HG03159 (cell line): ENCODE data around the gene TAOK1.
A peak's percentile ranks its signal among the peaks of the same experiment; 100 is the strongest.
"Not testable (repeated sequence)": the region's sequence is repeated elsewhere in the genome, so short reads cannot be mapped to it uniquely, and the experiment has no call there.

Experiments
- ATAC-seq: cut with Tn5 transposase; IDR thresholded peaks from one replicate; pipeline ENCODE4 v1.9.1; 2021; ENCODE audit warnings: mild to moderate bottlenecking, moderate library complexity; ENCODE audit not compliant: unreplicated experiment

TAOK1 gene

GRCh38 chr17:29533976-29534375 is 143.8 kb downstream of the TAOK1 start:
- ATAC-seq, result no peak

DNA sequence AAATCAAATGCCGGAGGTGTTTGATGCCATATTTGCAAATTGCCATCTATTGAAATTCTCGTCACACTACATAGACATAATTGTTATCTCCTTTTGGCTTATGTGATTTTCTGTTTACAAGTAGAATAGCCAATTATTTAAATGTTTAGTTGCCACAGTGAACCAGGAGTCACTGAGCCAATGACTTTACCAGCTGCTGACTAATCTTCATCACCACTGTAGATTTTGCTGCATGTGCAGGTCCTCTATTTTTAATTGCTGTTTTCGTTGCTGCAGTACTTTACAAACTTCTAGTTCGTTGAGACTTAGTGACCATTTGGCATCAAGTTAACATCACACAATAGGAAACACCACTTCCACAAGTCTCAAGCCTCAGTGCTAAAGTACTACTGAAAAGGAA is 153.9 kb downstream of the TAOK1 start:
- no peak for ATAC-seq

DNA sequence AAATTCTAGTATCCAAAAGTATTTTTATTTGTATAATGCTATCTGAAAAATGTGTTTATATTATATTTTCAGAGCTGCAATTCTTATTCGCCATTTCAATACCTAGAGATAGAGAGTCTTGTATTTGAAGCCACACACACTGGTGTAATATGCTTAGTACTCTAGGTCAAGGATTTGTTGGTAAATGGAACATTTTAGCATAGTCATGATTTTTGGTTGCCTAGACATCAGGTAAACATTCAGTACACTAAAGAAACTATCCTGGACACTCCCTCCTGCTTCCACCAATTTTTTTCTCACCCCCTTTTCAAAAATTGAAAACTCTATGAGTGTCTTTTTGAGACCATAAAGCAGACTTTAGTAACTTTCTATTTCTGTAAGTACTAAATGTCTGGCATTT is 155.9 kb downstream of the TAOK1 start:
- ATAC-seq, result no peak

- ATAC-seq, result no peak
Observed at GRCh38 chr17:29546830-29547229, 156.7 kb downstream of the TAOK1 start.

DNA sequence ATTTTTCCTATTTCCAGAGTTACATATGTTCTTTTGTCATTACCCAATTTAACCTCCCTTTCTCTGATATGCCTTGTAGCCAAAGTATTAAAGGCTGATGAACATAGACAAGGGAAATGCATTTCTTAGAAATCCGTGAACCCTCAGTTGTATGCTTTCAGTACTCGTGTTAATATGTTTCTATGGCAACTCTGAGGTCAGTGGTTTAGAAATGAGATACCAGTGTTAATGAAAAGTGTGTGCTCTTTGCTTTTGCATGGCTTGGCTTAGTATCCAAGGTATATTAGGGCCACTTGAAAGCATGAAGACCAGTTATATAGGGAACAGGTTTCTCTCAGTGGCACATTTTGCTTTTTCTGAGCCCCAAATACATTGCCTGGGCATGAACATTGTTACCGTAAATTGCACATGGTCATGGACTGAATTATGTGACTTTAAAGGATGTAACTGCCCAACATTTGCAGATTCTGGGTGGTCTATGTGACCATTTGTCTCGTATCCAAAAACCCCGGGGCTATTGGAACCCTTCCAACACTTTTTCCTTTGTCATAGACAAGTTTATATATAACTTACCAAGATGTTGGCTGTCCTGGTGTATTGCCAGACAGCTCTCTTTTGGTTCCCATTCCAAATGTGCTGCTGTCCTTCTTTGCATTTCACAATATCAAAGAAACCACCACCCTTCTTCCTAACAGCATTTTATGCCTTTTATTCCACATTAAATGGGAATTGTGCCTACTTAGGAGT is 159.2 kb downstream of the TAOK1 start:
- ATAC-seq, result no peak

DNA sequence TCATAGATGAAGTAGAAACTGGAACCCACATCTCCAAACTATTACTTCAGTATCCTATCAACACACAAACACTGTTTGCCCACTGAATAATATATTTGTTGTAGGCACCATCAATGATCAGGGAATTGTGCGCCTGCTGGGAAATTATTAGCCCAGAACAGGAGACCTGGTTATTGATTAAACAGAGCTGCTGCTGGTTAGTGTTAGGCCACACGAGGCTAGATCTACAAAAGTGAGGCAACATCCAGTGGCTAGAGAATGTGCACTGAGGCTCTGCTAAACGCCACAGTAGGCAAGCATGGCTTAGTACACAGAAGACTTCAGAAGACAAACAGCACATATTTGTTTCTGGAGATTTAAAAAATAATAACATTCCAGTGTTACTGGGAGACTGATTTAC is 165.7 kb downstream of the TAOK1 start:
- no peak for ATAC-seq

- no peak for ATAC-seq
Observed at GRCh38 chr17:29557085-29557738, 167.0 kb downstream of the TAOK1 start.

- ATAC-seq, result no peak
Observed at GRCh38 chr17:29557739-29558116, 167.6 kb downstream of the TAOK1 start.

DNA sequence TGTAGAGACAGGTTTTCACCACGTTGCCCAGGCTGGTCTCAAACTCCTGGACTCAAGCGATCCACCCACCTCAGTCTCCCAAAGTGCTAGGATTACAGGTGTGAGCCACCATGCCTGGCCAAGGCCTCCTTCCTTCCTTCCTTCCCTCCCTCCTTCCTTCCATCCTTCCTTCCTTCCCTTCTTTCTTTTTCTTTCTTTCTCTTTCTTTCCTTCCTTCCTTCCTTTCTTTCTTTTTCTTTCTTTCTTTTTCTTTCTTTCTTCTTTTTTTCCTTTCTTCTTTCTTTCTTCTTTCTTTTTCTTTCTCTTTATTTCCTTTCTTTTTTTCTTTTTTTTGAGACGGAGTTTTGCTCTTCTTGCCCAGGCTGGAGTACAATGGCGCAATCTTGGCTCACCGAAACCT is 168.0 kb downstream of the TAOK1 start:
- ATAC-seq, result not testable (repeated sequence)

- no peak for ATAC-seq
Observed at GRCh38 chr17:29559640-29560039, 169.5 kb downstream of the TAOK1 start.

DNA sequence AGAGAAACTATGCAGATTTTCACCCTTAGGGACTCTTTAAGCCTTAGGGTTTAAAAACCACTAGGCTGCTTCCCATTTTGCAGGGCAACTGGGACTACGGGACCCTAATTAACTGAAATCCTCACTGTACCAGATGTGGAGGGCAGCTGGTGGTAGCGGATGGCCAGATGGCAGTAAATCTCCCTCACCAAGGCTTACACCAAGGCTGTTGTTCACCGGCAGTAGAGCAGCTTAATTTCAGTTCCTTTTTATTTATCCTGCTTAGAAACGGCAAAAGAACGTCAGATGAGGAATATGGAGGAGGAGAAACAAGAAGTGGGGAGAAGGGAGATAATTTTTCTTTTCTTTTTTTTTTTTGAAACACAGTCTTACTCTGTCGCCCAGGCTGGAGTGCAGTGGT is 170.2 kb downstream of the TAOK1 start:
- no peak for ATAC-seq

DNA sequence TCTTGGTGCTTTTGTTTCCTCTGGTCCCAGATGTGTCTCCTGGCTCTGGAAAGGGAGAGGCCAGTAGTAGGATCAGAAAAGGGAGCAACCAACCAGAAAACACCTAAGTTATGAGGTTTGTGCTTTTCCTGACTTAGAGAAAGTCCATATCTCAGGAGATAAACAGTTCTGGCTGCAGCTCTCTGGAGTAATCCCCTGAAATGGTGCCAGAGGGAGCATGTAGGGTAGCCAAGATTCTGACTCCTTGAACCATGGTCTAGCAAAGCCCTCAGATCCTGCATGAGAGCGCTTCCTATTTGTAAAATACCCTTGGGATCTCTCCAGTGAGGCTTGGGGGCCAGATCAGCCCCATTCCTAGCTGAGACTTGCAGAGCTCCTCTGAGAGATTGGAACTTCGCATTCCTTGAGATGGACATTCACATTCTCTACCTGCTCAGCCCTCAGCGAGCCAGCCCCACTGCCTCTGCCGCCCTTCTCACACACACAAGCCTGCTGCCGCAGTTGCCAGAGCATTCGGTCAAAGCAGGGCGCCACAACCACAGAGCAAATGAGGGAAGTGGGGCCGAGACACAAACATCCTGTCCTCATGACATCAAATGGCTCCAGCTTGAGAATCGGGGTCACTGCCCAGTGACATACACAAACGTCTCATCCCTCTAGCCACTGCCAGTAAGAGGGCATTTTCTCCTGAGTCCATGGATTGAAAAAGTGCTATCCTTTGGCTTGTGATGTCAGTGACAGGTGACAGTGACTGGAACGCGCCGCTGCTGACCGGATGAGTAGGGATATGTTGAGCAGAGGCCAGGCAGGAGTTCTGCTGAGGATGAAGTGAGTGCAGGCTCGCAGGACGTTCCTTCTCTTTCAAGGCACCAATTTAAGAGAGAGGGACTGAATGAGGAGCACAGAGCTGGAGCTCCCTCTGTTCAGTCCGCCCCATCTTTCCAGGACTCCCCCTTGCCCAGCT is 171.7 kb downstream of the TAOK1 start:
- ATAC-seq, result no peak

GRCh38 chr17:29562615-29563014 is 172.5 kb downstream of the TAOK1 start:
- ATAC-seq, result no peak

DNA sequence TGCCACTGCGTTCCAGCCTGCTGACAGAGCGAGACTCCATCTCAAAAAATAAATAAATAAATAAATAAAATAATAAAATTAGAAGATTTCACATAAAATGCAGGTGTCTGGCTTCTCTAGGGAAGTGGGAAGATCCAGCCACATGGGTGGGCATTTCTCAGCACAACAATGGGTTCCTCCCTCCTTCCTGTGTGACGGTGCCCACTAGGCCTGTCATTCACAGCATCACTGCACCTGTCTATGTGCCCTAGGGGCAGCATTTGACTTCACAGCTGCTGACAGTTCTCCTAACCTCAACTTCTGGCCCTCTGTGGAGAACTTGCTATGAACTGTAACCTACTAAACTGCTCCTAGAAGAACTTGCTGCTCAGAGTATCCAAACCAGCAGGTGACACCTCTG is 173.7 kb downstream of the TAOK1 start:
- no peak for ATAC-seq

- ATAC-seq, result no peak
Observed at GRCh38 chr17:29565643-29566472, 175.7 kb downstream of the TAOK1 start.

GRCh38 chr17:29566473-29567303 is 176.5 kb downstream of the TAOK1 start, which contains the start of gene ABHD15:
Gene ABHD15 (minus strand): TSS chr17:29567037. CDS start chr17:29566966, 71 bp downstream.
- peak; percentile 6 for ATAC-seq

GRCh38 chr17:29567304-29567553 is 177.1 kb downstream of the TAOK1 start:
- peak; percentile 8 for ATAC-seq

DNA sequence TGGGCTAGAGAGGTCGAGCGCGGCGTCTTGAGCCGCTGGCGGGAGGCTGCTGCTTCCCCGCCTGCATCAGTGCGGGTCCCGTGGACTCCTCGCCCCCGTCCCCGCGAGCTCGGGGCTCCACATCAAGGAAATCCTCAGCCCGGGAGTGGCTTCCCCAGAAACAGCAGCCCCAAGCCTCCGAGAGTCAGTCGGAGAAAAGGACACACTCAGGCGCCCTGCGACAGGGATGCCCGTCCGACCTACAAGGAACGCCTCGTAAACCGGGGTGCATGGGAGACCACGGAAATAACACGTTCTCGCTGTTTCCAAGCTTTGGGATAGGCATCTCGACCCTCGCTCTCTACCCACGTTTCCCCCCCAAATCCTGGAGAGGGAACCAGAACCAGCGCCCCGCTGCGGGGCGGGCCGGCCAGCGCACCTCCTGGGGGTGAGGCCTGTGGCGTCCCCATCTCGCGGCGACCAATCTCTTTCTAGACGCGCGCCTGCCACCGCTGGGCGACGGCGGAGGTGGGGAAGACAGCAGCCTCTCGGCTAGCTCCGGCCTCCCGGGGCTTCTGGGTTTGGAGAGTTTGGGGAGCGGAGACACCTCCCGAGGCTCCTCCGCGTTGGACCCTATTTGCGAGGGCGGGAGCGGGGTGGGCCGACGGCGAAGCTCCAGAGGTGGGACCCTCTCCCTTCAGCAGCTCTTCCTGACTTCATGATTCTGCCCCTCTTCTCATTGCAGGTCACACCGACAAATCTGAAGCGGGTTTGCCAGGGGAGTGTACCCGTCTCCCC is 177.6 kb downstream of the TAOK1 start:
- ATAC-seq, result peak; percentile 42
